Stimulated activated CD8-positive, alpha-beta memory T cell treated with anti-CD3 and anti-CD28 coated beads, Interleukin-15, amount 100 ng/mL, for 1 hour (primary cell): ENCODE measurements around the gene ERC2.

ENCODE experiments used
- DNase-seq: peaks from one replicate; pipeline ENCODE4 v3.0.0-alpha.2; 2020; ENCODE audit warnings: low read depth

Gene ERC2

DNA sequence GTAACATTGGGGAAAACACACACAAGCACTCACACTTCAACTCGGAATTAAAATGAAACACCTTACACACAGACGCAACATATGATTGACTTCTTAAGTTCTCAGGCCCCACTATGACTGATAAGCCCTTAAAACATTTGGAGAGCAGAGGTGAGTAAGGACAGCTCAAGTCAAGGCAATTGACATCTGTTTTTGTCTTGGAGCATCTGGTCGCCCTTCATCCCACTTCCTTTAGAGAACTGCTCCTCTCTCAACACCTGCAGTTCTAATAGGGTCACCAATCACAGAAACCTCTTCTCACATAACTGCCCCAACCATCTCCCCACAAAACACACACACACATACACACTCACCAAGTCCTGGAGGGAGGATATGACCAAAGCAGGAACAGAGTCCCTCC lies 43.4 kb downstream of the ERC2 start:
- no peak for DNase-seq

DNA sequence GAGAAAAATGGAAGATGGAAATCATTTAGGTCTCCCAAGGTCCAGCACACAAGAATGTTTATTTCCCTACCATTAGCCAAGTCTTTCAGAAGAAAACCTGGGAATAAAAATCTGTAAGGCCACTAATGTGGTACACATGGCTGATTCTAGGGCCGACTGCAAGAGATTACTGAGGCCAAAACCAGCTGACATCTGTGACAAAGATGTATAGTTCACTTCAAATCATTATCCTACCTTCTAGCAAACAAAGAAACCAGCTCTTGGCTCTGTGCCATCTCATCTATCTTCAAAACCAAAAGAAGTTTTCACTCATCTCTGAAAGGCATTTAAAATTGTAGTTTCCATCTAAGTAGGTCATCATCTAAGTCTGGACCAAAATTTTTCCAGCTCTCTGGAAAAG lies 43.9 kb downstream of the ERC2 start:
- no peak for DNase-seq

DNA sequence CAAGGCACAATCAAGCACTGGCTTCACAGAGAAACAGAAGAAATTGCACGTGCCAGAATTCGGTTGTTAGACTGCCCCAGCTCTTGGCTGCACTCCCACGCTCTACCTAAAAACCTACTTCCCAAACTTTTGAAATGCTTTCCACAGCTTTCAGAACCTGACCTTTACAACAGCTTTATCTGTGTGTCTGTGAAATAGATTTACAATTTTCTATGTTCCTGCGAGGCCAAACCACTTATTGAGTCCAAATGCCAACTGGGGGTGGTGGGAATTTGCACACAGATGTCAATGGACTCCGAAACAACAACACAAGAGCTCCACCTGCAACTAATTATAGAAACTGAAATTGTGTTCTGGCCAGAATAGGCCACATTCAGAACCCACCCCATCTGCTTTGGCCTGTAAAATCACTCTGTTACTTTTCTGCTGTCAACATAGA lies 44.6 kb downstream of the ERC2 start:
- no peak for DNase-seq

DNA sequence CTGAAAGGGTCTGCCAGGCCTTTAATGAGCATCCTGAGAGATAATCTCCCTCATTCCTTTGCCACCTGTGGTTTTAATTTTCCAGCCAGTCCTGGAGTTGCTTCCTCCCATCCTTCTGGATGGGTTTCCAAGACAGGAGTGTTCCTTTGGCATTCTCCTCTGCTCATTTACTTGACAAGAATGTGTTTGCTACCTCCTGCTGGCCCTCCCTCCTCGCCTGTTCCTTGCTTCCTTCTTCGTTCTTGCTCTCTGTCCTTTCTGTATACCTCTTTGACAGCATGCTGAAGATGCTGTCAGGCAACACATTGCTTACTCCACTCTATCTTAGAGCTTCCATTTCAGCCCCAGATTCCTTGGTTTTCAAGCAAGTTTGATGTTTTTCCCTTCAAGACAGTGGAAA lies 46.0 kb downstream of the ERC2 start:
- no peak for DNase-seq

DNA sequence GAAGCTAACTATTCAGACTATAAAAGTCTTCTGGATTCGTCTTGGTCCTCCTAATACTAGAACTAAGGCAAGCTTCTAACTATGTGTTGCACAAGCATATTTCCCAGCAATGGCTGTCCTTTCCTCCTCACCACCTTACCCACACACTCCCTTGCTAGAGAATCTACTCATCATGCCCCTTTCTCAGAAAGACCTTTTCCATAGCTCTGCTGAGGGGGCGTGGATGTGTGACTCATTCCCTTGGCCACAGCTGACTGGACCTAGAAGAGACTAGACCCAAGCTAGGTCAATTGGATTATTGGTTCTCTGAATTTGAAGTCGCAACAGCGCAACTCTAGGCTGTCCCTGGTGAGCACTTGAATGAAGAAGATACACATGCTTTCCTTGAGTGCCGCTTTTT lies 47.1 kb downstream of the ERC2 start:
- DNase-seq: no peak

DNA sequence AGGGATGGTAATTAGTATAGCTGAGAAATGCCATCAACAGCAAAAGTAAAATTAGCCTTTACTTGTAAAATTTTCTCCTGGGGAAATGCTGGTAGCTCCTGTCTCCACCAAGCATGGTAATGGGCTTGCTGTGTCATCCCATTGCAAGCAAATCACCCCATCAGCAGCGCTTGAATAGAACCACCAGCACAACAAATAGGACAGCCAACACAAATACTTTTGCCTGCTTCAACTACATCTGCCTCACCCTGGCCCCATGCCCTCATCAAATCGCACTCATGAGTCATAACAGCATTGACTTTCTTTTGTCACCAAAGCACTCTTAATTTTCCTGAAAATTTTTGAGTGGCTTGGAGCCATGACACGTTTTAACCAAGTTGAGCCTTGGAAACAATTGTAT lies 52.6 kb downstream of the ERC2 start:
- no peak for DNase-seq

DNA sequence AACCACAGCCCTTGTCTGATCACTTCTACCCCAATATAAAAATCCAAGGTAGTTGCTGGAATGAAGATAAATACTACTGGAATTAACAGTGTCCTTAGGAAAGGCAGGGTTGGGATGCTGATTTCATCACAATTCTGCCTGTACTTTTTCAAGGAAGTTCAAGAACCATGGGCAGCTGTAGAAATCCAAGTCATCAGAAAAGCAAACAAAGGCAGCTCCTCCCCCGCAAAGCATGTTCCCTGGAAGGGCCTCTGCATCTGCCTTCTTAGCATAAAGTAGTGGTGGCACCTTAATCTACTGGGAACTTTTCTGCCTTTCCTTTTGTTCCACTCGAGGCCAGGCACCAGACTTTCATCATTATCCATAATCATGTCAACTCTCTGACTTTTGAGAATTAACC lies 54.4 kb downstream of the ERC2 start:
- DNase-seq: no peak

DNA sequence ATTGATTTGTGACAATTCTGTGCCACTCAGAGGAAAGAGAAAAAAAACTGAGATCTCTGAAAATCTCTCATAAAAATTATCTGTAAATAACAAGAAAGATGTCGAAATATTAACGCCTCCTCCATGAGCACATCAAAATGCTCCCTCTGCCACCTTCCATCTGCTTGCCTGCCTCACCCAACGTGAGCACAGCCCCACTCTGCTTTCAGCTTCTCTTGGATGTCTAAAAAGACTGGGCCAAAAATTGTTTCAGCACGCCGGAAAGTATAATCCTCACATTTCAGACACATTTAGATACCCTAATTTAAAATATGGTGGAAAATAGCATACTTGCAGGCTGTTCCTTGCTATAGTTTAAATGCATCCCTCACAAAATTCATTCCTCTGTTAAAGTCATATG lies 57.1 kb downstream of the ERC2 start:
- DNase-seq: no peak

DNA sequence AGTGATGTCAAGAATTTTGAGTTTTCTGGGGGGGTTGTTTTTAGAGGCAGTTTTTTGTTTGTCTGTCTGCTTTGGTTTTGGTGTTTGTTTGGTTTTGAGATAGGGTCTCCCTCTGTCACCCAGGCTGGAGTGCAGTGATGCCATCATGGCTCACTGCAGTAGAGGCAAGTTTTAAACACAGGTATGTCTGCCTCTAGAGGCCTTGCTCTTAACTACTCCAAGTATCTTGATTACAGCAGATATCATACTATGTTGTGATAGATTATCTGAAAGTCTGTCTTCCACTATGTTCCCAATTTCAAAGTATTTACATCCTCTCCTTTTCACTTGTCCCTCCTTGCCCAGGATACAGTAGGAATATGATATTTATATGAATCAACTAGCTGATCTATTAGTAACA lies 57.7 kb downstream of the ERC2 start:
- DNase-seq: no peak

DNA sequence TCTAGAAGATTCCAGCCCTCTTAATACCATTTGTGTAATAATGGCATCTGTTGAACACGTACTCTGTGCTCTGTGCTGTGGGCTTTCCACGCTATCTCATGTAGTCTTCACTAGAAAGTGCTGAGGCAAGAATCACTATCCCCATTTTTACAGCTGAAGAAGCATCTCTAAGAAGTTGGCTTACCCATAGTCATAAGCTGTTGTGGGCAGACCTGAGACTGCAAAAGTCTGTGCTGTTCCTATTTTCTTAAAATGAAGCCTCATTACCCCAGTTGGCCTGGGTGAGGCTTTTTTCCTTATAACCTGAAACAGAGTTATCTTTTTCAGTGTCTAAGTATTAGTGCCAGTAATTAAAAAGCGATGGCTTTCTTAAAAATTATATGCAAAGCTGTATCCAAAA lies 58.5 kb downstream of the ERC2 start:
- no peak for DNase-seq

DNA sequence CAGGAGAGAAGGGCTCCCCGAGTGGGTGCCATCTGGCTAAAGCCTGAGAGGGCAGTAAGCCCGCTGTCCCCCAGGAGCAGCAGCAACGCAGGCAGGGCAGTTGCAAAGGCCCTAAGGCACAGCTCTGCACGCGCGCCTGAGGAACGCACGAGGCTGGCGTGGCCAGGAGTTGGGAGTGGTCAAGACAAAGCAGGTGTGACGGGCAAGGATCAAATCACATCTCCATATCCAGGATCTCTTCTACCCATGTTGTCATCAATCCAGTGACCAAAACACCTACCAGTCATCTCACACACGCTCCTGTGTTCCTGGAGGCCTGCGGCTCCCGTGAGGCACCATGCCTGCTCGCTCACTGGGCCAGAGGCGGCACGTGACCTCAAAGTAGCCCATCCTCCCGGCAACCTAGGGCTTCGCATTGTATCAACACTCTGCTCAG lies 59.5 kb downstream of the ERC2 start:
- no peak for DNase-seq

DNA sequence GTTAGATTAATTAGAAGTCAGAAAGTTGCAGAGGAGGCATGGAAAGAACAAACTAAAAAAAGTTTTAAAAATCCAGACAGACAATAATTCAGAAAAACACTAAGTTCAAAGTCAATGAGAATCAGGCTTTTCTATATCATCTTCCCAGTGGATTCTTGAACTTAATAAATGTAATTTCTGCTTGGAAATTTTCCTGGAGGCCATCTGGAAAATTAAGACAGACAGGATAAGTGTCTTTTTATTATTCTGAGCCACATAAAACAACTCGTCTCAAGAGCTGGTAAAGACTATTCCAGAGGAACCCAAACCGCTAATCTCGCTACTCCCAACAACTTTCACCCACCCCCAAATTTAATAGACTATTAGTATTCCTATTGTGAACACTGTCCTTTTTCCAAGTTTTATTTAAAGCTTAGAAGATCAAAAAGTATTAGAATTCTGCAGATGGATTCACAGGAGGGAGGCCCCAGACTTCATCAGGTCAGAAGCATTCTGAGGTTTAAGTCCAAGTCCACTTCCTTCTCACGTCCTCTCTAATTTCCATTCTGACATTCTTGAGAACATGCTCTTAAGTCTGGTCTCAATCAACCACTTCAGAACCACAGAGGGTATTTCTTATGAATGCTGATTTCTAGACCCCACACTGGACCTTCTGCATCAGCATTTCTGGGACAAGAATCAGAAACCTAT lies 61.3 kb downstream of the ERC2 start:
- no peak for DNase-seq

DNA sequence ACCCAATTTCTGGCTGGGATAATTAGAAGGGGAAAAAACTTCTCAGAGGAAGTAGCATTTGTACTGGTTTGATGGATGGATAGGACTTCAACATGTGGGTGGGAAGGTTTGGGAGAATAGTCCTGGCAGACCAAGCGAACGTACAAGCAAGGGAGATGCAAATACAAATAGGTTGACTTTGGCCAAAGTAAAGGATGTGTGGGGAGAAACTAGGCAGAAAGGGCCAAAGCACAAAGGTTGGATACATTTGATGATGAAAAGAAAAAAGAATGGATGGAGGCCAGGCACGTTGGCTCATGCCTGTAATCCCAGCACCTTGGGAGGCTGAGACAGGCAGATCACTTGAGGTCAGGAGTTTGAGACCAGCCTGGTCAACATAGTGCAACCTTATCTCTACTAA lies 63.4 kb downstream of the ERC2 start:
- no peak for DNase-seq

DNA sequence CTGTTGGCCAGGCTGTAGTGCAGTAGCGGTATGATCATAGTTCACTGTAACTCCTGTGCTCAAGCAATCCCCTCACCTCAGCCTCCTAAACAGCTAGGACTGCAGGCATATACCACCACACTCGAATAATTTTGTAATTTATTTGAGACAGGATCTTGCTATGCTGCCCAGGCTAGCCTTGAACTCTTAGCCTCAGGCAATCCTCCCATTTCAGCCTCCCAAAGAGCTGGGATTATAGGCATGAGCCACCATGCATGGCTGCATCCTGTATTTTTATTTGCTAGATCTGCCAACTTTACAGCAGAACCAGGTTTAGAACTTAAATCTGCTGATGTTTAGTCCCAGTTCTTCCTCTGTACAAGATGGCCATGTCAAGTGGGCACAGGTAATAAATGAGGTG lies 69.6 kb downstream of the ERC2 start:
- no peak for DNase-seq

DNA sequence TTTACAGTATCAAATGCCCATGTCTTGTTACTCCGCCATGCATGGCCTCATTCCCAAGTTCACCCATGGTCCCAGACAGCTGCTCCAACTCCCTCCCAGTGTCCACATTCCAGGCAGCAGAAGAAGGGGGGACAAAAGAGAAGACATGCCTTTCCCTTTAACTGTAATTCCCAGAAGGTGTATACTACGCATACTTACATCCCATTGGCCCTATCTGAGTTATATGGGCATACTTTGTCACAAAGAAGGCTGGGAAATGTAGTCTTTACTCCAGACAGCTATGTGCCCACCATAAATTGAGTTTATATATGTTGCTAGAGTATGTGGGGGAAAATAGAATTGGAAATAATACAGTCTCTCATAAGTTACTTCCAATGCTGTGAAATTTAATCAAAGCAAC lies 70.5 kb downstream of the ERC2 start:
- no peak for DNase-seq

DNA sequence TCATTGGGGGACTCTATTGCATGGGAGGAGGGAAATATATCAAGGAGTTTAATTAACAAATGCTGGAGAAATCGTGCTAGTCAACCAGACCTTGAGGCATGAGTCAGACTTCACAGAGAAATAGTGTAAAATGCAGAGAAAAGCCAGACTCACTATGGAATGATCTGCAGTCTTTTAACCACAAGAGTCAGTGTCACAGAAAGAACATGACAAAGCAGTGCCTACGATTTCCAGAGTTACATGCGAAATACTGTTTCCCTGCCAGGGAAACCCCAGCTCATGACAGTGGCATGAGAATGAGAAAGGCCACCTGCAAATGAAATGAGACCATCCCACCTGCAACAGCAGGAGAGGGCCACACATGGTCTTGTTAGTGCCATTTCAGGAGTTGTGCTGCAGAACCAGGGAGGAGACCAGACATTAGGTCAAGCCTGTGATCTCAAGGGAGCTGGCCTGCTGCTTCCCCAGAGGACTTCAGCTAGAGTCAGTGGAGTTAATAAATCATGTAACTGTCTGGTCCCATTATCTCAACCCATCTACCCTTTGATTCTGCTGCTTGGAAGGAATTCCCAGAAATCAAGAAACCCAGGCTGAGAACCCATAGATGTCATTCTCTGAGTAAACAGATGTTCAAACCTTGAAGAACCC lies 79.0 kb downstream of the ERC2 start:
- no peak for DNase-seq

DNA sequence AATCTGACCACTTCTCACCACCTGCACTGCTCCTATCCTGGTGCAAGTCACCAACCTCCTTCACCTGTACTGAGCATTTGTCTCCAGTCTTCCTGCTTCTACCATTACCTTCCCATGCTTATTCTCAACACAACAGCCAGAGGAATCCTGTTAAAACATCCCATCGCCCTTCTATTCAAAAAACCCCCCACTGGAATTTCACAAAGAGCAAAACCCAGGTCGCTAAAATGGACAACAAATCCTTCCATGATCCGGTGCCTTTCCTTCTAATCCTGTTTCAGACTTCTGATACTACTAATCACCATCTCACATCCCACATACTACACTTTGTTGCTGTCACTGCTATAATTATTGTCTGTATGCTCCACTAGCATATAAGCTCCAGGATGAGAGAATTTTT lies 85.2 kb downstream of the ERC2 start:
- DNase-seq: no peak

DNA sequence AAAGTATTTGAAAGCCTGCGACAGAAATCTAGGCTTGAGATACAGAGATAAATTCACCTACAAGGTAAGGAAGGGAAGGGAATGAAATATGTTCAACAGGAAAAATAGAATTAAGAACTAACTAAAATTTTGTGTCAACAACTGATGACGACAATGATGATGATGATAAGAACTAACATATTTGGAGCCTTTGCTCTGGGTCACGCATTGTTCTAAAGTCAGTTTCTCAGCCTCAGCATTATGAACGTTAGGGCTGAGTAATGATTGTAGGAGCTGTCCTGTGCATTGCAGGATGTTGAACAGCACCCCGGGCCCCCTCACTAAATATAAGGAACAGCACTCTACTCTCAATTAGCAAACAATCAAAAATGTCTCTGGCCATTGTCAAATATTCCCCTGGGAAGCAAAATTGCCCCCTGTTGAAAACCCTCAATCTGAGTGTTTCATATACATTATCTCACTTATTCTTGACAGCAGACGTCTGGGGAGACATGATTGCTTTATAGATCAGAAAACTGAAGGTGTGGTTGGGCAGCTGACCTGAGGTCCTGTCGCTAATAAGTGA lies 88.5 kb downstream of the ERC2 start:
- DNase-seq: no peak

DNA sequence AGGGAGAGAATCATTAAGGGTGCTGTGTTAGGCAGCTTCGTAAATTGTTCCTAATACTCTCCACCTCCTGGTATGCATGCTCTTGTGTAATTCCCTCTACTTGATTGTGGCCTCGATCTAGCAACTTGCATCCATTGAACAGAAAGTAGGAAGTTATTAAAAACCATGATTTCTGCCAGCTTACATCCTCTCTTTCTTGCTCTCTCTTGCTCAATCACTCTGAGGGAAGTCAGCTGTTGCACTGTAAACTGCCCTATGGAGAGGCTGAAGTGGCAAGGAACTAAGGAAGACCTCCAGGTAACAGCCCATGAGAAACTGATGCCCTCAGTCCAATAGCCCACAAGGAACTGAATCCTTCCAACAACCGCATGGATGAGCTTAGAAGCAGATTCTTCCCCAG lies 92.6 kb downstream of the ERC2 start:
- no peak for DNase-seq

DNA sequence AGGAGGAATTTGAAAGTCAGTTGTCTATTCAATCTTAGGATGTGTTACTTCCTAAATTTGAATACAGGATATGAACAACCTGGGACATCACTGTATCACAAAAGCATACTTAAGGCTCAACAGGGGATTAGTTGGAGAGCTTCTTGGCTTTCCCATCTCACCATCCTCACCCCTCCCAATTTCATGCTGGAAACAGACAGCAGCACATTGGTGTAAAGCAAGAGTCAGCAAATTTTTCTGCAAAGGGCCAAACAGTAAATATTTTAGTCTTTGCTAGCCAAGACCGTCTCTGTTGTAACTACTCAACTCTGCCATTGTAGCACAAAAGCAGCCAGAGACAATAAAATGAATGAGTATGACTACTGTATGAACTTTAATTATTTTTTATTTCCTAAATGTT lies 94.9 kb downstream of the ERC2 start:
- no peak for DNase-seq

DNA sequence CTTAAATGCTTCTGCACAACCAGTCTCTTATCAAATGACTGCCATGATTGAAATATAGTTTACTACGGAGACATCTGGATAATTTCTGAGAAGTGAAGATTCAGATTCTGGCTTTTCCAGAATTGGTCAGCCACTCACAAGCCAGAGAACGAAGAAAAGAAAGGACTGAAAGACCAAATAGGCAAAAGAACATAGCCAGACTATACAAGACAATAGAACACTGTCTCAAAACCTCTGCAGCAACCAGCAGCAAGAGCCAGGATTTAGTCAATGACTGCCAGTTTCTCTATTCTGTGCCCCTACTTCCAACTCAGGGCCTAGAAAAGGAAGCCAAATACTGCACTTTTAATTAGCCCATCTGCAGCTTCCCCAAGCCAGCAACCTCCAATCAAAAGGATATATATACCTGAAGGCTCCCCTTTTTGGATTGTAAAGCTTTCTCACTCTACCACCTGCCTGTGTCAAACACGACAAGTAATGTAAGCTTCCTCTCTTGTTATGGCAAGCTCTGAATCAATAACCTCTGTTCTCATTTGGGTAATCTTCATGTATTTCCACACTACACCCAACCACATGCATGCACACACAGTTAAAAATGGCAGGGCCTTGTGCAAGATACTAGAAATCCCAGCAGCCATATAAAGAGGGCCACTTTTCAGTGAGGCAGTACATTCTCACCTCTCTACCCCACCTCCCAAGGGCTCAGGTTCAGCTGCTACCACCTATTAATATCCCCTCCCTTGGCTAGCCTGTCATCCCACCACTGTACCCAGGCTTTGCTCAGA lies 97.1 kb downstream of the ERC2 start:
- DNase-seq: no peak

DNA sequence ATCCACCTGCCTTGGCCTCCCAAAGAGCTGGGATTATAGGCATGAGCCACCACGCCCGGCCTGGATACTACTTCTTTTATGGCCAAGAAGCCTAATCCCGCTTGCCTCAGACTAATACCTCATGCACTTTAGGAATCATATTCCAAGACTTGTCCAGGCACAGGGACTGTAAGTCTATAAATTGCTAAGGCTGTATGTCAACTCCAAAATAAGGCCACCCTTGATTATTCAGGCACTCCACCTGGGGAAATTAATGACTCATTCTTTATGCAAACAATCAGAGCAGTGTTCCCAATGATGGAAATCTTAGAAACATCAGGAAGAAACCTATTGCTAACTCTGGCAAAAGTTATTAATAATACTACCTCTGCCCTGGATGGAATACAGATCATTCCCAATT lies 98.4 kb downstream of the ERC2 start:
- DNase-seq: no peak

DNA sequence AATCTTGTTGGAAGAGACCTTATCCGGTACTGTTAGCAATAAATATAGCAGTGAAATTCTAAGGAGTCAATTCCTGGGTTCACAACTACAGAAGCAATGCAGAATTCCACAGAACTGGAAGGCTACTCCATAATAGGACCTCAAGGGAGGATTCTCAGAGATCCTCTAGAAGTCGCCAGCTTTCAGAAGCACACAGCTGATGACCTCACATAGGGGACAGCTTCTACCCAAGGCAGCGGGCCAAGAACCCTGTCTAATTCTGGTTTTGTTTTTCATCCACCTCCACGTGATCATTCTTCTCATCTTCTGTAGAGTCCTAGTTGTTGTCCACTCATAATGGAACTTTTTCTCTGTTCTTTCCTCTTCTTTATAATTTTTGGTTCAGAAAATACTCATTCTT lies 99.4 kb downstream of the ERC2 start:
- DNase-seq: no peak
